Esophagus muscularis mucosa (tissue), 4 donors: ENCODE measurements around the gene EAPP. TPM values are rescaled to one million over a fixed set of nuclear protein-coding genes. Genes with fewer than 3 reads are reported as not detected.
"Not testable (repeated sequence)": the region's sequence is repeated elsewhere in the genome, so short reads cannot be mapped to it uniquely, and the experiment has no call there.

Experiments
- DNase-seq: peaks from one replicate; pipeline ENCODE4 v3.0.0-alpha.2; 2017; ENCODE audit errors: extremely low spot score
- H3K27ac ChIP-seq, 4 donors: fragments of 200-600 bp; sonication (generic); replicated peaks in 1 of 4; 1 replicate in 3 of 4; 2 replicates in 1 of 4; pipeline ENCODE4 v1.5.1; 2016 to 2019; ENCODE audit warnings: mild to moderate bottlenecking in 1 of 4
- H3K27me3 ChIP-seq, 4 donors: fragments of 200-600 bp; sonication (generic); one replicate each; pipeline versions ENCODE4 v1.5.1 to v1.6.0; 2016 to 2019
- H3K36me3 ChIP-seq, 4 donors: fragments of 200-600 bp; sonication (generic); one replicate each; pipeline ENCODE4 v1.5.1; 2016 to 2019
- H3K4me1 ChIP-seq, 4 donors: fragments of 200-600 bp; sonication (generic); one replicate each; pipeline ENCODE4 v1.5.1; 2016 to 2019
- H3K4me3 ChIP-seq, 4 donors: fragments of 200-600 bp; sonication (generic); 1 replicate in 2 of 4; 2 replicates in 2 of 4; pipeline ENCODE4 v1.5.1; 2016 to 2019; ENCODE audit warnings: mild to moderate bottlenecking in 4 of 4, moderate library complexity in 1 of 4
- H3K9me3 ChIP-seq, 4 donors: fragments of 200-600 bp; sonication (generic); 1 replicate in 3 of 4; 2 replicates in 1 of 4; pipeline ENCODE4 v1.5.1; 2016 to 2019
- CTCF ChIP-seq, 3 experiments: fragments of 200-600 bp in 2 of 3; fragments of 450-650 bp in 1 of 3; sonication (generic) in 2 of 3; IDR thresholded peaks; one replicate each; pipeline ENCODE4 v1.5.1; 2017 to 2019; ENCODE audit warnings: antibody characterized with exemption in 3 of 3, mild to moderate bottlenecking in 2 of 3, moderate library complexity in 1 of 3
- EP300 ChIP-seq: sonication (generic); formaldehyde crosslinking; IDR thresholded peaks from one replicate; pipeline ENCODE4 v1.6.1; 2017; ENCODE audit warnings: antibody characterized with exemption
- POLR2A ChIP-seq: fragments of 450-650 bp; IDR thresholded peaks from one replicate; pipeline ENCODE4 v1.6.1; 2017; ENCODE audit warnings: antibody characterized with exemption, moderate library complexity, mild to moderate bottlenecking, low read depth
- POLR2AphosphoS5 ChIP-seq, 2 donors: sonication (generic); formaldehyde crosslinking; IDR thresholded peaks; one replicate each; pipeline ENCODE4 v1.6.1; 2017; ENCODE audit warnings: antibody characterized with exemption in 2 of 2
- WGBS: methylation state at CpG from one replicate; pipeline ENCODE4 v1.1.5; 2018; 5-methylcytosine and 5-hydroxymethylcytosine counted together
- intact Hi-C: fragments of 100-400 bp; cut with DNase I; formaldehyde crosslinking; loops from one replicate; pipeline ENCODE4 v1.15.1; 2023
- total RNA-seq, 4 donors: library from RNA; depleted of rRNA; stranded (reverse); fragments of >200 nt; gene quantifications; one replicate each; pipeline versions ENCODE4 v1.1.0 to v1.2.1, GENCODE V29; 2016

EAPP gene
- total RNA-seq, 4 donors from 2014 or later: 24.1 to 33.8 (median 30.4) TPM

- no peaks in the 10 kb centered on the region for H3K4me1 ChIP-seq
- H3K4me3 ChIP-seq: no peak overlapping the region
- TF ChIP-seq POLR2AphosphoS5 (IDR thresholded peaks at IDR 0.05) (no peak), EP300 (no peak), CTCF (IDR thresholded peaks at IDR 0.05) (no peak), POLR2A (no peak)
- no peaks in the 10 kb centered on the region for H3K27me3 ChIP-seq
- 94% methylated on average over 1 of the region's 1 CpG for WGBS
- intact Hi-C loops: no loop called here
- H3K9me3 ChIP-seq: no peaks in the 10 kb centered on the region
- DNase-seq: no peak
- H3K27ac ChIP-seq: no peak overlapping the region
- no peaks in the 10 kb centered on the region for H3K36me3 ChIP-seq
Observed at GRCh38 chr14:34484726-34485125, 54.8 kb downstream of the EAPP start.

GRCh38 chr14:34482463-34482862 lies 57.0 kb downstream of the EAPP start:
- WGBS: 89% methylated on average over 2 of the region's 2 CpGs
- Histone ChIP-seq H3K27me3 (no peaks in the 10 kb centered on the region), H3K4me1 (no peaks in the 10 kb centered on the region), H3K4me3 (no peak overlapping the region), H3K27ac (no peak overlapping the region), H3K36me3 (no peaks in the 10 kb centered on the region), H3K9me3 (no peaks in the 10 kb centered on the region)
- intact Hi-C loops: no loop called here
- TF ChIP-seq POLR2A: no peak
- no peak for TF ChIP-seq EP300
- TF ChIP-seq POLR2AphosphoS5 (IDR thresholded peaks at IDR 0.05): no peak
- TF ChIP-seq CTCF (IDR thresholded peaks at IDR 0.05): no peak
- DNase-seq: no peak

GRCh38 chr14:34479694-34480093 lies 59.8 kb downstream of the EAPP start:
- Histone ChIP-seq H3K4me1 (no peaks in the 10 kb centered on the region), H3K9me3 (no peaks in the 10 kb centered on the region), H3K27ac (no peak overlapping the region), H3K27me3 (no peaks in the 10 kb centered on the region), H3K36me3 (no peaks in the 10 kb centered on the region), H3K4me3 (no peak overlapping the region)
- whole genome bisulfite sequencing: 96% methylated on average over 4 of the region's 4 CpGs
- DNase-seq: no peak
- TF ChIP-seq POLR2AphosphoS5 (IDR thresholded peaks at IDR 0.05): no peak
- TF ChIP-seq EP300: no peak
- TF ChIP-seq POLR2A: no peak
- no peak for TF ChIP-seq CTCF (IDR thresholded peaks at IDR 0.05)
- intact Hi-C loops: no loop called here

- intact Hi-C loops: no loop called here
- TF ChIP-seq CTCF (IDR thresholded peaks at IDR 0.05): no peak
- no peak for TF ChIP-seq POLR2AphosphoS5 (IDR thresholded peaks at IDR 0.05)
- TF ChIP-seq POLR2A: no peak
- no peak for TF ChIP-seq EP300
- H3K27ac ChIP-seq: no peak overlapping the region
- no peaks in the 10 kb centered on the region for H3K4me1 ChIP-seq
- H3K4me3 ChIP-seq: no peak overlapping the region
- no peak for DNase-seq
- WGBS: 96% methylated on average over 1 of the region's 1 CpG
- H3K27me3 ChIP-seq: no peaks in the 10 kb centered on the region
- no peaks in the 10 kb centered on the region for H3K36me3 ChIP-seq
- H3K9me3 ChIP-seq: no peaks in the 10 kb centered on the region
Observed at GRCh38 chr14:34478261-34478660, 61.2 kb downstream of the EAPP start.

- WGBS: 94% methylated on average over 24 of the region's 31 CpGs
- H3K4me1 ChIP-seq, H3K4me3 ChIP-seq, DNase-seq, H3K27me3 ChIP-seq, intact Hi-C loops, H3K36me3 ChIP-seq, H3K27ac ChIP-seq, H3K9me3 ChIP-seq: not testable (repeated sequence)
Observed at GRCh38 chr14:34476036-34476435, 63.5 kb downstream of the EAPP start.
